Sigmoid colon (tissue), 7 donors: ENCODE data around the gene SPATA13. TPM values are rescaled to one million over a fixed set of nuclear protein-coding genes. Genes with fewer than 3 reads are reported as not detected.

ENCODE experiments used
- DNase-seq: peaks from one replicate; pipeline ENCODE4 v3.0.0-alpha.2; 2019
- H3K27ac ChIP-seq, 4 donors: fragments of 200-600 bp; sonication (generic); one replicate each; pipeline ENCODE4 v1.5.1; 2016 to 2019; ENCODE audit warnings: mild to moderate bottlenecking in 1 of 4
- H3K27me3 ChIP-seq, 3 donors: fragments of 200-600 bp; sonication (generic); one replicate each; pipeline ENCODE4 v1.5.1; 2019; ENCODE audit warnings: mild to moderate bottlenecking in 1 of 3
- H3K36me3 ChIP-seq, 4 donors: fragments of 200-600 bp; sonication (generic); one replicate each; pipeline ENCODE4 v1.5.1; 2016 to 2019
- H3K4me1 ChIP-seq, 4 donors: fragments of 200-600 bp; sonication (generic); one replicate each; pipeline ENCODE4 v1.5.1; 2017 to 2019
- H3K4me3 ChIP-seq, 4 donors: fragments of 200-600 bp; sonication (generic); one replicate each; pipeline ENCODE4 v1.5.1; 2017 to 2019; ENCODE audit warnings: mild to moderate bottlenecking in 2 of 4, moderate library complexity in 1 of 4
- H3K9me3 ChIP-seq, 4 donors: fragments of 200-600 bp in 3 of 4; sonication (generic) in 3 of 4; one replicate each; pipeline versions ENCODE4 v1.5.1 to v1.6.1; 2013 to 2019
- EP300 ChIP-seq, 4 donors: sonication (generic); formaldehyde crosslinking; IDR thresholded peaks; one replicate each; pipeline ENCODE4 v1.6.1; 2017; ENCODE audit warnings: antibody characterized with exemption in 4 of 4
- POLR2A ChIP-seq, 2 donors: fragments of 450-650 bp; IDR thresholded peaks; one replicate each; pipeline ENCODE4 v1.6.1; 2016; ENCODE audit warnings: antibody characterized with exemption in 2 of 2, mild to moderate bottlenecking in 2 of 2, moderate library complexity in 2 of 2
- POLR2AphosphoS5 ChIP-seq, 4 donors: sonication (generic); formaldehyde crosslinking; IDR thresholded peaks; one replicate each; pipeline ENCODE4 v1.6.1; 2017; ENCODE audit warnings: antibody characterized with exemption in 4 of 4
- WGBS, 2 donors: extraction: QIAGEN DNeasy Blood & Tissue Kit; methylation state at CpG; one replicate each; pipeline ENCODE4 v1.1.7; 2013; 5-methylcytosine and 5-hydroxymethylcytosine counted together
- intact Hi-C: fragments of 100-400 bp; cut with DNase I; formaldehyde crosslinking; loops from one replicate; pipeline ENCODE4 v1.15.1; 2023
- polyA plus RNA-seq, 3 donors: library from polyadenylated mRNA; stranded (reverse); fragments of 200-250 nt; gene quantifications; one replicate each; pipeline ENCODE4 v1.2.3, GENCODE V29; 2013
- total RNA-seq, 4 donors: library from RNA; depleted of rRNA; stranded (reverse); fragments of >200 nt; gene quantifications; one replicate each; pipeline ENCODE4 v1.1.0, GENCODE V29; 2016
- TF ChIP-seq, protein P1 (sequence below), 4 experiments: fragments of 450-650 bp in 3 of 4; fragments of 200-600 bp in 1 of 4; IDR thresholded peaks; one replicate each; pipeline ENCODE4 v1.5.1; 2016 to 2019; ENCODE audit warnings: antibody characterized with exemption in 4 of 4, mild to moderate bottlenecking in 3 of 4, moderate library complexity in 2 of 4
- donor health status: healthy with polysubstance abuse.
- donor health status: Bipolar disorder and iron deficiency.
- donor health status: healthy.

SPATA13 gene
- total and polyA plus RNA-seq, 7 donors, result 15.6 to 29.4 (median 18.1) TPM

DNA sequence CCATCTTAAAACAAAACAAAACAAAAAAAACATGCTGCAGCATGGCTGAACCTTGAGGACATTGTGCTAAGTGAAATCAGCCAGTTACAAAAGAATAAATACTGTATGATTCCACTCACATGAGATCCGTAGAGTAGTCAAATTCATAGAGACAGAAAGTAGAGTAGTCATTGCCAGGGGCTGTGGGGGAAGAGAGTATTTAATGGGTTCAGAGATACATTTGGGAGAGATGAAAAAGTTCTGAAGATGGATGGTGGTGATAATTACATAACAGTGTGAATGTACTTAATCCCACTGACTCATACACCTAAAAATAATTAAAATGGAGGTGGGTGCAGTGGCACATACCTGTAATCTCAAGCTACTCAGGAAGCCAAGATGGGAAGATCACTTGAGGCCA lies 76.8 kb downstream of the SPATA13 start:
- intact Hi-C loops, result no loop called here
- 93 to 95% methylated on average over 1 of the region's 1 CpG for WGBS, 2 donors
- peaks cover 0 to 14% (median 8%) of the 10 kb centered on the region in 4 donors for H3K4me1 ChIP-seq
- H3K9me3 ChIP-seq, result no peaks in the 10 kb centered on the region
- H3K27ac ChIP-seq, result no peak overlapping the region
- H3K36me3 ChIP-seq, result no peaks in the 10 kb centered on the region
- TF ChIP-seq POLR2A (IDR thresholded peaks at IDR 0.05) (no peak), POLR2AphosphoS5 (IDR thresholded peaks at IDR 0.05) (no peak), EP300 (IDR thresholded peaks at IDR 0.05) (no peak)
- TF ChIP-seq, protein P1, sequence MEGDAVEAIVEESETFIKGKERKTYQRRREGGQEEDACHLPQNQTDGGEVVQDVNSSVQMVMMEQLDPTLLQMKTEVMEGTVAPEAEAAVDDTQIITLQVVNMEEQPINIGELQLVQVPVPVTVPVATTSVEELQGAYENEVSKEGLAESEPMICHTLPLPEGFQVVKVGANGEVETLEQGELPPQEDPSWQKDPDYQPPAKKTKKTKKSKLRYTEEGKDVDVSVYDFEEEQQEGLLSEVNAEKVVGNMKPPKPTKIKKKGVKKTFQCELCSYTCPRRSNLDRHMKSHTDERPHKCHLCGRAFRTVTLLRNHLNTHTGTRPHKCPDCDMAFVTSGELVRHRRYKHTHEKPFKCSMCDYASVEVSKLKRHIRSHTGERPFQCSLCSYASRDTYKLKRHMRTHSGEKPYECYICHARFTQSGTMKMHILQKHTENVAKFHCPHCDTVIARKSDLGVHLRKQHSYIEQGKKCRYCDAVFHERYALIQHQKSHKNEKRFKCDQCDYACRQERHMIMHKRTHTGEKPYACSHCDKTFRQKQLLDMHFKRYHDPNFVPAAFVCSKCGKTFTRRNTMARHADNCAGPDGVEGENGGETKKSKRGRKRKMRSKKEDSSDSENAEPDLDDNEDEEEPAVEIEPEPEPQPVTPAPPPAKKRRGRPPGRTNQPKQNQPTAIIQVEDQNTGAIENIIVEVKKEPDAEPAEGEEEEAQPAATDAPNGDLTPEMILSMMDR (IDR thresholded peaks at IDR 0.05), result no peak
- no peak overlapping the region for H3K4me3 ChIP-seq
- no peak for DNase-seq
- H3K27me3 ChIP-seq, result no peaks in the 10 kb centered on the region

GRCh38 chr13:24241336-24241735 lies 80.8 kb downstream of the SPATA13 start:
- no peak for TF ChIP-seq EP300 (IDR thresholded peaks at IDR 0.05)
- TF ChIP-seq, protein P1 (IDR thresholded peaks at IDR 0.05), result no peak
- TF ChIP-seq POLR2AphosphoS5 (IDR thresholded peaks at IDR 0.05), result no peak
- no peak for TF ChIP-seq POLR2A (IDR thresholded peaks at IDR 0.05)
- no peak for DNase-seq
- intact Hi-C loops, result no loop called here
- H3K4me1 ChIP-seq, result no peaks in the 10 kb centered on the region
- H3K4me3 ChIP-seq, result no peak overlapping the region
- no peak overlapping the region for H3K27ac ChIP-seq
- H3K27me3 ChIP-seq, result no peaks in the 10 kb centered on the region
- no peaks in the 10 kb centered on the region for H3K9me3 ChIP-seq
- 92 to 93% methylated on average over 10 of the region's 10 CpGs for WGBS, 2 donors
- H3K36me3 ChIP-seq, result no peaks in the 10 kb centered on the region

DNA sequence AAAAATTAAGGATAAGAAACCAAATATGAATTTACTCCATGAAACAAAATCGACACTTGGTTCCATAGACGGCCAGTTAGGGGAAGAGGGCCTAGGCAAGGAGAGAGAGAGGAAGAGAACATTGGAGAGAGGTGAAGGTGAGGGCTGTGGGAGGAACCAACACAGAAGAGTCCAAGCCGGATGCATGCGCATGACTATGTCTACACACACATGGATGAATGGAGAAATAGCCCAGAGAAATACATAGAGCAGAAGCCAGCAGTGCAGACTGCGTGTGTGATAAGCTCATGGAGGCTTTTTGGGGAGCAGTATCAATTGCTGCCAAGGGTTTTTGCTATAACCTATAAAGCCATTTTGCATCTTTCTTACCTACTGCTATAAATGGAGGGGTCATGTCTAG lies 81.6 kb downstream of the SPATA13 start:
- no peaks in the 10 kb centered on the region for H3K27me3 ChIP-seq
- H3K27ac ChIP-seq, result no peak overlapping the region
- WGBS, 2 donors, result 87 to 94% methylated on average over 5 of the region's 5 CpGs
- H3K4me1 ChIP-seq, result no peaks in the 10 kb centered on the region
- no peak overlapping the region for H3K4me3 ChIP-seq
- no peaks in the 10 kb centered on the region for H3K36me3 ChIP-seq
- no peaks in the 10 kb centered on the region for H3K9me3 ChIP-seq
- TF ChIP-seq POLR2A (IDR thresholded peaks at IDR 0.05), result no peak
- no peak for TF ChIP-seq POLR2AphosphoS5 (IDR thresholded peaks at IDR 0.05)
- TF ChIP-seq, protein P1 (IDR thresholded peaks at IDR 0.05), result no peak
- no peak for TF ChIP-seq EP300 (IDR thresholded peaks at IDR 0.05)
- DNase-seq, result no peak
- intact Hi-C loops, result no loop called here

DNA sequence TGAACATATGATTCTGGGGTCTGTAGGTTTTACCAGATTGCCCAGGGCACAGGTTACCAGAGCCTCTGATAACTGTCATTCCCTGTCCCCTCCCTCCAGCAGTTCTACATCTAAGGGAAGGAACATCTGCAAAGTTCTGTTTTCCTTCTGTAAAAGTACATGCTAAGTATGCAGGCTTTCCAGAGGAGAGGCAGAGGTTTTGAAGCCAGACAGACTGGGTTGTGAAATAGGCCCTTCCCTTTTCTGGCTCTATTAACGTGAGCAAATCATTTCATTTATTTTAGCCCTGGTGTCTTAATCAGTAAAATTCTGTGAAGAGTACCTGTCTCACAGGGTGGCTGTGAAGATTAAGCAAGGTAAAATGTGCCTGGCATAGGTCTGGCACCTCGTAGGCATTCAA lies 82.8 kb downstream of the SPATA13 start:
- intact Hi-C loops, result no loop called here
- Histone ChIP-seq H3K4me3 (no peak overlapping the region), H3K4me1 (no peaks in the 10 kb centered on the region), H3K27me3 (no peaks in the 10 kb centered on the region), H3K36me3 (no peaks in the 10 kb centered on the region), H3K9me3 (no peaks in the 10 kb centered on the region), H3K27ac (no peak overlapping the region)
- WGBS, 2 donors, result 51 to 79% methylated on average over 2 of the region's 2 CpGs
- TF ChIP-seq EP300 (IDR thresholded peaks at IDR 0.05) (no peak), POLR2A (IDR thresholded peaks at IDR 0.05) (no peak), POLR2AphosphoS5 (IDR thresholded peaks at IDR 0.05) (no peak)
- TF ChIP-seq, protein P1 (IDR thresholded peaks at IDR 0.05), result no peak
- no peak for DNase-seq

GRCh38 chr13:24244802-24245201 lies 84.3 kb downstream of the SPATA13 start:
- Histone ChIP-seq H3K27me3 (no peaks in the 10 kb centered on the region), H3K27ac (no peak overlapping the region), H3K4me1 (no peaks in the 10 kb centered on the region), H3K9me3 (no peaks in the 10 kb centered on the region), H3K36me3 (no peaks in the 10 kb centered on the region), H3K4me3 (no peak overlapping the region)
- 12 to 65% methylated on average over 6 of the region's 6 CpGs for WGBS, 2 donors
- TF ChIP-seq EP300 (IDR thresholded peaks at IDR 0.05) (no peak), POLR2AphosphoS5 (IDR thresholded peaks at IDR 0.05) (no peak), POLR2A (IDR thresholded peaks at IDR 0.05) (no peak)
- TF ChIP-seq, protein P1 (IDR thresholded peaks at IDR 0.05), result no peak
- DNase-seq, result no peak
- intact Hi-C loops, result no loop called here
